HG02870 (cell line): ENCODE data around the gene DGCR2.
"Not testable (repeated sequence)": the region's sequence is repeated elsewhere in the genome, so short reads cannot be mapped to it uniquely, and the experiment has no call there.

ENCODE experiments used
- ATAC-seq: cut with Tn5 transposase; IDR thresholded peaks from one replicate; pipeline ENCODE4 v1.9.1; 2021; ENCODE audit warnings: mild to moderate bottlenecking, moderate library complexity; ENCODE audit not compliant: unreplicated experiment

DGCR2 gene

GRCh38 chr22:19062139-19062942 lies 59.9 kb downstream of the DGCR2 start:
- no peak for ATAC-seq

- no peak for ATAC-seq
Observed at GRCh38 chr22:19061471-19062138, 60.6 kb downstream of the DGCR2 start.

DNA sequence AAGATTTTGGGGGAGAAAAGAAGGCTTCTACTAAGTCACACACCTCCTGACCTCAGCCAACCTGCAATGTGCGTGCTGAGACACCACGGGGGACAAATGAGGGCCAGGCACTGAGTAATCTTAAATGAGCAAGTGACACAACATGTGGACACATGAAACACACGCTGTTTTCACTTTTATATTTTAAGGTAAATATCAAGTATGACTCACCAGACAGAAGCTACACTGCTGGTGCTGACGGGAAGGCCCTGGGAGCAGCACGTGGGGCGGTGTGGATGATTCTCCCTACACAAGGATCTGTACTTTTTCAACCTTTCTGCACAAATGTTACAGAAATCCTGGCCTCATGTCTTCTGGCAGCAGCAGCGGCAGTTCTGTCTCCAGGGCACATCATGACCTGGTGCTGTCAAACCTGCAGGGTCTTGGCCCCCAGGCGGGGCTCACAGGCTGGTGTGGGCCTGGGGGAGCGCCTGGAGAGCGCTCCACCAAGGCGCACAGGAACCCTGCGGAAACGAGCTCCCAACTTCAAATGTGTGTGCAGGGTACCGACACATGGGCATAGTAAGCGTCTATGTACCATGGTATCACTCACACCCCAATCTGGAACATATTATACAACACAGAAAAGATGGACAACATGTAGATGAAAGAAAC lies 61.7 kb downstream of the DGCR2 start:
- ATAC-seq = no peak

DNA sequence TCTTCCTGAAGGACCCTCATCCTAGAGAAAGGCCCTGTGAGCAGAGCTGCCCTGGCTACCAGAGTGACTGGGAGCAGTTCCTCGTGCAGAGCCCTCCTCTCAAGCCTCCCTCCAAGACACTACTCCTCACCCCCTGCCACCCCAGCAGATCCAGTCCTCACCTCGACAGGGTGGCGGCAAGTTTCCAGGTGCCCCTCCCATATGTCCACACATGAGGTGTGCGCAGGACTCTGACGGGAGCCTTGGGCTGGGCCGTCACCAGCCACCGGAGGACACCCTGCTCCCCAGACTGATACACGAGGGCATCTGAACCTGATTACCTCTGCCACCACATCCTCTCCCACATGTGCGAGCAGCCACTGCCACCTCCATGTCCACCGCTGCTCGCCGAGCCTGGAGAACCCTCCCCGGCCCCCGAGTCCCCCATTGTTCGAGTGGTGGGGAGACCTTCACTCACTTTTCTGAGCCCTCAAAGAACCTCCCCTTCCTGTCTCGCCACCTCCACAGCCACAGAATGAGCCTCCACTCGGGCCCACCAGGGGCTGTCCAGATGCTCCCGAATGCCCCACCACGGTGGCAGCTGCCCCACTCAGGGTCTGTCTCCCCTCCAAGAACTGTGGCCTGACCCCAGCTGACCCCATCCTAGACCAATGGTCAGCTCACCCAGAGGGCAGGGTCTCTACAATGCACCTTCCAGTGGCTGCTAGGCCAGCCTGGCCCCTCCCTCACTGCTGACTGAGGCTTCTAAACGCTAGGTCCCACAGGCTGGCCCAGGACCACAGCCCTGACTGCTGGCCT lies 62.5 kb downstream of the DGCR2 start:
- no peak for ATAC-seq

- ATAC-seq = no peak
Observed at GRCh38 chr22:19058713-19059451, 63.3 kb downstream of the DGCR2 start.

- ATAC-seq = no peak
Observed at GRCh38 chr22:19057999-19058491, 64.2 kb downstream of the DGCR2 start.

- no peak for ATAC-seq
Observed at GRCh38 chr22:19057539-19057938, 64.7 kb downstream of the DGCR2 start.

GRCh38 chr22:19056951-19057401 lies 65.2 kb downstream of the DGCR2 start:
- no peak for ATAC-seq

DNA sequence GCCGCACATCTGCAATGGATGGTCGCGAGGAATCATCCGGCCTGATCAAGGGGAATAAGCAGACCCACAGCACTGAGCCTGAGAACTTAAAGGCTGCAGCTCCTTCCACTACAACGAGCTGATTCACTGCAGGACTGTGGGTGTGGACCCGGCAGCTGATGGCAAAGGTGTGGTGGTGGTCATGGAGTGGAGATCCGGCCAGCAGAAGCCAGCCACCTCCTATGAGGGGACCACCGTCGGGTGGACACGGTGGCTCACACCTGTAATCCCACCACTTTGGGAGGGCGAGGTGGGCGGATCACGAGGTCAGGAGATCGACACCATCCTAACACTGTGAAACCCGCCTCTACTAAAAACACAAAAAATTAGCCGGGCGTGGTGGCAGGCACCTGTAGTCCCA lies 66.4 kb downstream of the DGCR2 start:
- ATAC-seq = no peak

DNA sequence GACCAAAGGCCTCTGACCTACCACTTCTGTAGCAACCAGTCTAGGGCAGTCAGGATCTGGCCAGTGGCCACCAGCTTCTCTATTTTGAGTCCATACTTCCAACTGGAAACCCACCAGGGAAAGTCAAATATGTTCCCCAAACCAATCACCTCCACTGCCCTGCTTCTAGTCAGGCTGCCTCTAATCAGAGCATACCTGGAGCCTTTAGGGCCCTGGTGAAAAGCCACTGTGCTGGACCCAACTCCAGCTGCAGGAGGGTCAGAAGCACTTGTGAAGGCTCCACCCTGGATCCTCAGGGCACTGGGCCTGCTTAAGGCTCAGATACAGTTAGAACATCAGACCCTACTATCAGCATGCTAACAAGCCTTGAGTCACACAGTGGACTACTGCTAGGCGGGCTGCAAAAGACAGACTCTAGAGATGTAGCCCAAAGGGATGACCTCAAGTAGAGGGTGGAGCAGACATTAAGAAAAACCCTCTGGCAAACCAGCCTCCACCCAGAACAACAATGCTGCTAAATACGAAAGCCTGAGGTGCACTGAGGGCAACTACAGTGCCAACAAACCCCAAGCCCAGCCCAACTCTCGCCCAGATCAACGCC lies 69.2 kb downstream of the DGCR2 start:
- ATAC-seq = no peak

- ATAC-seq = no peak
Observed at GRCh38 chr22:19051381-19052072, 70.7 kb downstream of the DGCR2 start.

- not testable (repeated sequence) for ATAC-seq
Observed at GRCh38 chr22:19050847-19051246, 71.4 kb downstream of the DGCR2 start.

DNA sequence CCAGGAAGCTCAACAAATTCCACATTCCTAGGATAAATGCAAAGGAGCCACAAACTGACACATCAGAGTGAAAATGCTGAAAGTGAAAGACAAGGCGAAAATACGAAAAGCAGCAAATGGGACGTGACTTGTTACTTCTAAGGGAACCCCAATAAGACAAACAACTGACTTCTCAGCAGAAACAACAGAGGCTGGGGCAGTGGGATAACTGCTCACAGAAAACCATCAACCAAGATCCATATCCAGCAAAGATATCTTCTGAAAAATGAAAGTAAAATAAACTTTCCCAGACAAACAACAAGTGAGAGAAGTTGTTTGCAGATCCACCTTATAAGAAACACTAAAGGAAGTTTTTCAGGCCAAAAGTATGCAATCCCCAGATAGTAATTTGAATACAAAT lies 72.1 kb downstream of the DGCR2 start:
- ATAC-seq = no peak

DNA sequence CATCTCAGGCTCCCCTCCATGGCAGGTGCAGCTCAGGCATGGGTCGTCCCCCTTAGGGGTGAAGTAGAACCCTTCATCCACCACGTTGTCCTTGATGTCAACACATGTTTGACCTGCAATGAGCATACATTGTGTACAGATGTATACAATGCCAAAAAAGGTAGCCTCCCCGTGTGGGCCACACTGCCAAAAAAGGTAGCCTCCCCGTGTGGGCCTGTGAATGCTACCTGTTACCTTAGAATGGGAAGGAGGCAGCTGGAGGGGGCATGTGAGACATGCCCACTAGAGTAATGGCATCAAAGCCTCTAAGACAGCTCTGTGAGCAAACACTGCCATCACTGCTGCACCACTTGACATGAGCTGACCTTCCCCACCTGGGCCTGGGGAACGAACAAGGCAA lies 73.7 kb downstream of the DGCR2 start:
- no peak for ATAC-seq

DNA sequence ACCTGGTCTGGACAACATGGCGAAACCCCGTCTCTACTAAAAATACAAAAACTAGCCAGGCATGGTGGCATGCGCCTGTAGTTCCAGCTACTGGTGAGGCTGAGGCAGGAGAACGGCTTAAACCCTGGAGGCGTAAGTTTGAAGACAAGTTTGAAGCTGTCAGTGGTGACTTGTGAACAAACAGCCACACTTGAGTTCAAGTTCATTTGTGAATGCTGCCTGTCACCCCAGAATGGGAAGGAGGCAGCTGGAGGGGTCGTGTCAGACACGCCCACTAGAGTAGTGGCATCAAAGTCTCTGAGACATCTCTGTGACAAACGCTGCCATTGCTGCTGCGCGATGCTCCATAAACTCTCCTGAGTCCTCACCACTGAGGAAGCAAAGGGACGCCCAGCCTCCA lies 74.2 kb downstream of the DGCR2 start:
- ATAC-seq = no peak

DNA sequence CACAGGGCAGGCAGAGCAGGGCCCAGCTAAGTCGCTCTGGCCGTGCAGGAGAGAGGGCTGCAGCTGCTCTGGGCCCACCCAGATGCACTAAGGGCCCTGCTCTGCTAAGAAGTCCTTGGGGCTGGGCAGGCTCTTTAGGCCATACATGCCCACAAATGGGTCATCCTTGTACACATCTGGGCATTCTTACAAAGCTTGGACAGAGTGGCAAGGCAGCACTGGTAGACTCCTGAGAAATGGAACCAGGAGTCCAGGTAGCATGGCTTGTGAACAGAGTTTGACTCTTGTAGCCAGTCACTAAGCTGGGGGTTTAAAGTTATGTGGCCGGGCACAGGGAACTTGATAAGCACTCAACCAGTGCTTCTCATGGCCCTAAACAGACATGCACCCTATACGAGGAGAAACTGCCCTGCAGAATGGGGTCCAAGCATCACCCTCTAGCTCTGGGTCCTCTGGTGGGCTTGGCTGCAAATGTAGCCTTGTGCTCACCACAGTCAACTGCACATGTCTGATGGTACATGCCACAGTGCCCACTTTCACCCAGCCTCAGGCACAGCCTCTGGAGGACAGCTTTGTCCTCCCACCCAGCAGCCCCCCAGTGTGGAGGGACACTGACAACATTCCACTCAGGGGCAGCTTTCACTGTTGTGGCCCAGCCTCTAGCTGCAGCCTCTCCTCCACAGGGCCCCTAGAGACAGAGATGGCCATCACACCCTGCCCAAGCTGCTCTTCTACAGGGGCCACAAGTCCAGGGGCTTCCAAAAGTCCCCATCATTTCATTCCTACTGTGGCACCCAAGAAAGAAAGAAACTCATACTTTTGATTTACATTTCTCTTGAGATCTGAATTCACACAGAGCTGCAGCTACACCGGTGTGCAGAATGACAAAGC lies 75.2 kb downstream of the DGCR2 start:
- no peak for ATAC-seq

GRCh38 chr22:19046287-19046686 lies 75.9 kb downstream of the DGCR2 start:
- no peak for ATAC-seq

- no peak for ATAC-seq
Observed at GRCh38 chr22:19045094-19045493, 77.1 kb downstream of the DGCR2 start.
